Endothelial cell of umbilical vein (primary cell): ENCODE results near the gene SPRR1A. TPM values are rescaled to one million over a fixed set of nuclear protein-coding genes. Genes with fewer than 3 reads are reported as not detected.

Experiments
- BruUV-seq: library from RNA; stranded (reverse); fragments of 400-500 nt; replicated peaks from 2 replicates; lab custom pipeline; 2021; lab: Mats Ljungman, UMichigan
- CTCF ChIA-PET: fragments of 300-600, 350-600 bp; sonication (Branson Sonifier 250); formaldehyde crosslinking; loops from one replicate; lab custom pipeline; 2021; ENCODE audit warnings: antibody characterized with exemption, inconsistent platforms; lab: Charles Lee
- POLR2A ChIA-PET: fragments of 300-600, 350-600 bp; sonication (Branson Sonifier 250); formaldehyde crosslinking; loops from one replicate; lab custom pipeline; 2021; ENCODE audit warnings: antibody characterized with exemption, inconsistent platforms; lab: Charles Lee
- DNase-seq: peaks from one replicate; pipeline ENCODE4 v3.0.0-alpha.2; 2011; ENCODE audit warnings: low read depth, low spot score
- FAIRE-seq: peaks from 2 replicates; lab custom pipeline; 2011; peaks lifted over from hg19 to GRCh38; lab: Jason Lieb, UNC
- H2AFZ ChIP-seq: 2 replicates; pipeline ENCODE4 v1.6.0; 2012; ENCODE audit warnings: low read depth, low read length, control low read depth, inconsistent platforms
- H3K27ac ChIP-seq: 2 replicates; pipeline ENCODE4 v1.5.1; 2011; ENCODE audit warnings: low read depth, mild to moderate bottlenecking, control low read depth, low read length, moderate library complexity; ENCODE audit not compliant: insufficient read depth
- H3K27me3 ChIP-seq, 2 experiments: 2 replicates each; pipeline versions ENCODE4 v1.6.0 to v1.6.1; 2011; ENCODE audit warnings: low read length in 2 of 2, mixed read lengths in 1 of 2; ENCODE audit not compliant: control insufficient read depth in 2 of 2, insufficient read depth in 2 of 2
- H3K36me3 ChIP-seq, 2 experiments: 2 replicates in 1 of 2; 3 replicates in 1 of 2; pipeline ENCODE4 v1.5.1; 2011; ENCODE audit warnings: low read length in 2 of 2, mild to moderate bottlenecking in 1 of 2, moderate library complexity in 1 of 2; ENCODE audit not compliant: control insufficient read depth in 2 of 2, insufficient read depth in 2 of 2; ENCODE audit errors: extremely low read depth in 1 of 2
- H3K4me1 ChIP-seq: 3 replicates; pipeline ENCODE4 v1.5.1; 2011; ENCODE audit warnings: mild to moderate bottlenecking, low read length; ENCODE audit not compliant: control insufficient read depth, insufficient read depth; ENCODE audit errors: extremely low read depth
- H3K4me2 ChIP-seq: 2 replicates; pipeline ENCODE4 v1.6.1; 2011; ENCODE audit warnings: low read length, control low read depth, mixed read lengths; ENCODE audit not compliant: insufficient read depth
- H3K4me3 ChIP-seq, 3 experiments: fragments of 200-600 bp in 1 of 3; sonication (generic), shearing (Covaris generic) in 1 of 3; replicated peaks in 1 of 3; 2 replicates each; pipeline ENCODE4 v1.5.1; 2011 to 2016; ENCODE audit warnings: control low read depth in 3 of 3, low read length in 3 of 3, mild to moderate bottlenecking in 2 of 3, inconsistent platforms in 1 of 3, low read depth in 1 of 3, moderate library complexity in 1 of 3; ENCODE audit not compliant: insufficient read depth in 1 of 3
- H3K79me2 ChIP-seq: 2 replicates; pipeline ENCODE4 v1.6.0; 2012; ENCODE audit warnings: low read length, inconsistent platforms; ENCODE audit not compliant: control insufficient read depth, insufficient read depth
- H3K9ac ChIP-seq: replicated peaks from 2 replicates; pipeline ENCODE3; 2011; ENCODE audit warnings: low read length, control low read depth; ENCODE audit not compliant: insufficient read depth; ENCODE audit errors: extremely low read depth
- H3K9me1 ChIP-seq: replicated peaks from 3 replicates; pipeline ENCODE4 v1.6.0; 2011; ENCODE audit warnings: mild to moderate bottlenecking, low read length; ENCODE audit not compliant: control insufficient read depth, insufficient read depth; ENCODE audit errors: extremely low read depth
- H3K9me3 ChIP-seq: replicated peaks from 2 replicates; pipeline ENCODE4 v1.5.1; 2012; ENCODE audit warnings: low read length, inconsistent platforms; ENCODE audit not compliant: control insufficient read depth, insufficient read depth
- H4K20me1 ChIP-seq: replicated peaks from 2 replicates; pipeline ENCODE3; 2011; ENCODE audit warnings: mild to moderate bottlenecking, low read length; ENCODE audit not compliant: control insufficient read depth, insufficient read depth; ENCODE audit errors: extremely low read depth
- CTCF ChIP-seq, 2 donors: IDR thresholded peaks; 1 replicate in 1 of 2; 2 replicates in 1 of 2; pipeline ENCODE4 v1.5.1; 2011; ENCODE audit warnings: low read length in 2 of 2, mild to moderate bottlenecking in 2 of 2, moderate library complexity in 2 of 2, control low read depth in 1 of 2, inconsistent platforms in 1 of 2, low read depth in 1 of 2; ENCODE audit not compliant: insufficient read depth in 1 of 2; ENCODE audit errors: extremely low read depth in 1 of 2
- EZH2 ChIP-seq: IDR thresholded peaks from 2 replicates; pipeline ENCODE4 v1.6.1; 2012; ENCODE audit warnings: borderline replicate concordance, low read depth, mild to moderate bottlenecking, moderate library complexity, low read length, inconsistent platforms; ENCODE audit not compliant: severe bottlenecking
- FOS ChIP-seq: IDR thresholded peaks from 2 replicates; pipeline ENCODE4 v1.6.1; 2011; ENCODE audit warnings: mild to moderate bottlenecking, low read length, moderate library complexity, borderline replicate concordance; ENCODE audit not compliant: insufficient read depth
- GATA2 ChIP-seq: IDR thresholded peaks from 2 replicates; pipeline ENCODE4 v1.7.0; 2011; ENCODE audit warnings: low read depth, mild to moderate bottlenecking, moderate library complexity, mixed read lengths, low read length; ENCODE audit not compliant: insufficient read length, insufficient read depth
- JUN ChIP-seq: IDR thresholded peaks from 2 replicates; pipeline ENCODE4 v1.6.1; 2011; ENCODE audit warnings: borderline replicate concordance, low read depth; ENCODE audit not compliant: insufficient read length, insufficient read depth
- MAX ChIP-seq: IDR thresholded peaks from 2 replicates; pipeline ENCODE4 v1.6.1; 2011; ENCODE audit not compliant: insufficient read depth, insufficient read length
- MYC ChIP-seq: IDR thresholded peaks from one replicate; pipeline ENCODE4 v1.6.1; 2011; ENCODE audit warnings: mild to moderate bottlenecking, low read depth, low read length
- POLR2A ChIP-seq: IDR thresholded peaks from 2 replicates; pipeline ENCODE4 v1.6.1; 2012; ENCODE audit warnings: low read depth, mild to moderate bottlenecking, control low read depth, low read length
- POLR2AphosphoS5 ChIP-seq: IDR thresholded peaks from 2 replicates; pipeline ENCODE4 v1.6.1; 2012; ENCODE audit warnings: low read depth, mild to moderate bottlenecking, control low read depth, low read length, moderate library complexity; ENCODE audit not compliant: insufficient read depth
- dilution Hi-C: fragments of 300-500 bp; cut with MboI; formaldehyde crosslinking; loops from one replicate; pipeline ENCODE4 v1.15.0; 2019; ENCODE audit warnings: low sequenced_read_pairs; ENCODE audit not compliant: extremely low pct_ligation_motif_present
- intact Hi-C: fragments of 100-400 bp; cut with micrococcal nuclease; formaldehyde crosslinking; loops from one replicate; pipeline ENCODE4 v1.10.0; 2022
- polyA plus RNA-seq, 4 experiments: library from polyadenylated mRNA; depleted of rRNA in 3 of 4; stranded (reverse) in 3 of 4; unstranded in 1 of 4; fragments of >200 nt; gene quantifications; 2 replicates each; pipeline versions ENCODE4 v1.2.1 to v1.2.3, GENCODE V29; 2011 to 2012; ENCODE audit warnings: missing spikeins in 1 of 4
- total RNA-seq: library from RNA; stranded (reverse); gene quantifications from 2 replicates; pipeline ENCODE4 v1.2.3, GENCODE V29; 2021

The SPRR1A gene
- total and polyA plus RNA-seq, 2 donors (not counting 3 experiments of a cell fraction or from before 2014, with no cell fraction given) = not detected

GRCh38 chr1:152999818-153000217 is 15.9 kb downstream of the SPRR1A start:
- no peaks in the 10 kb centered on the region for H3K9me3 ChIP-seq
- ChIA-PET POLR2A (no interaction called here), CTCF (no interaction called here)
- no peaks in the 10 kb centered on the region for H3K36me3 ChIP-seq
- DNase-seq (no peak), FAIRE-seq (no peak)
- dilution Hi-C loops = no loop called here
- no peaks in the 10 kb centered on the region for H3K79me2 ChIP-seq
- H3K4me1 ChIP-seq = no peaks in the 10 kb centered on the region
- no TSS peak for BruUV-seq
- H2AFZ ChIP-seq = no peak overlapping the region
- no peaks in the 10 kb centered on the region for H3K9me1 ChIP-seq
- TF ChIP-seq EZH2 = no peak
- no peak for TF ChIP-seq MYC
- TF ChIP-seq FOS = no peak
- no peak for TF ChIP-seq JUN
- no peak for TF ChIP-seq CTCF (IDR thresholded peaks at IDR 0.05; ENCODE audit: extremely low read depth in 1 of 2, insufficient read depth in 1 of 2, low read depth in 1 of 2, low read length in 2 of 2)
- no peak for TF ChIP-seq MAX
- TF ChIP-seq POLR2AphosphoS5 = no peak
- TF ChIP-seq POLR2A = no peak
- TF ChIP-seq GATA2 = no peak
- no peak overlapping the region for H3K4me3 ChIP-seq
- H3K27me3 ChIP-seq = no peaks in the 10 kb centered on the region
- no peak overlapping the region for H3K27ac ChIP-seq
- no peak overlapping the region for H3K9ac ChIP-seq
- intact Hi-C loops = no loop called here
- H3K4me2 ChIP-seq = no peak overlapping the region
- no peaks in the 10 kb centered on the region for H4K20me1 ChIP-seq
